ENCODE data around the gene CLDN19.

The CLDN19 gene

DNA sequence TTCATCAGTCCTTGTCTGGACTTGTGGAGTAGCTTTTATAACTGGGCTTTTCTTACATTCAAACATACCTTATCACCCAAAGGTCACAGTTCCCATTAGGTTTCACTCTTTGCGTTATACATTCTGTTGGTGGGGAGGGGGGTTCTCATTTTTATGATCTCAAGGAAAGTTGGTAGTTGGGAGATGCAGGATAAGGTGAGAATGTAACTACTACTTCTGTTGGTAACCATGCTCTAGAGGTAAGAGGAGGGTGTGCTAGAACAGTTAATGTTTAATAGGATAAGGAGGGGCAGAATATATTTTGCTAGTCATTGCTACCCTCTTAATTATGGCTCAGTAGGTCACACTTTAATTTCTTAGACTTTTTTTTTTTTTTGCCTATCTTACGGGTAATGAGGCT, 47.1 kb downstream of the CLDN19 start:
- DNase-seq, result no peak

DNA sequence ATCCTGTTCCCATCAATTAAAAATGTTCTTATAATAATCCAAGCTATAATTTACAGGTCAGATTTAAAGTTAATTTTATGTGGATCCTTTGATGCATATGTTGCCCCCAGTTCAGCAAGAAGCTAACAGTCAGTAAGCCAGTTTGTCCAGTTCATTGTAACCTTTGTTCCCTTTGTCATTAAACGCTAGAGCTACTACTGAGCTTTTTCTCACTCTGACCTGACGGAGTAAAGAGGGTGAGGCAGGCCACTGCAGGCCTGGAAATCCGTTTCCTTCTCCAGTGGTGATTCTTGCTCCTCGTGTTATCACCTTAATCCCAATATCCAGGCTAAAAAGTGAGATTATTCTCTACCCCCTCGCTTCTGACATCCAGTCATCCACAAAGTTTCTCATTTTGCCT, 47.6 kb downstream of the CLDN19 start:
- DNase-seq, result no peak

DNA sequence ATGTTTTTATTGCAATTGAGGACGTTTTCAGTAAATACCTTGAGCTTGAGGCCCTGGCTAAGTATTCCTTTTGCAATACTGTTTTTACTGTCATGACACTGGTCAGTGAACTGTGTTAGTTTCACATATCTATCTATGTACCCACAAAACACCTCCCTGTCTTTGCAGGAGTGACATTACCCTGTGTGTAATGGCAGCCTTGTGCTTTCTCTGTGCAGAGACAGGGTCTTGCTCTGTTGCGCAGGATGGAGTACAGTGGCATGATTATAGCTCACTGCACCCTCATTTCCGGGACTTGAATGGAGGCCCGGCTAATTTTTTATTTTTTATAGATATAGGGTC, 48.9 kb downstream of the CLDN19 start:
- no peak for DNase-seq

DNA sequence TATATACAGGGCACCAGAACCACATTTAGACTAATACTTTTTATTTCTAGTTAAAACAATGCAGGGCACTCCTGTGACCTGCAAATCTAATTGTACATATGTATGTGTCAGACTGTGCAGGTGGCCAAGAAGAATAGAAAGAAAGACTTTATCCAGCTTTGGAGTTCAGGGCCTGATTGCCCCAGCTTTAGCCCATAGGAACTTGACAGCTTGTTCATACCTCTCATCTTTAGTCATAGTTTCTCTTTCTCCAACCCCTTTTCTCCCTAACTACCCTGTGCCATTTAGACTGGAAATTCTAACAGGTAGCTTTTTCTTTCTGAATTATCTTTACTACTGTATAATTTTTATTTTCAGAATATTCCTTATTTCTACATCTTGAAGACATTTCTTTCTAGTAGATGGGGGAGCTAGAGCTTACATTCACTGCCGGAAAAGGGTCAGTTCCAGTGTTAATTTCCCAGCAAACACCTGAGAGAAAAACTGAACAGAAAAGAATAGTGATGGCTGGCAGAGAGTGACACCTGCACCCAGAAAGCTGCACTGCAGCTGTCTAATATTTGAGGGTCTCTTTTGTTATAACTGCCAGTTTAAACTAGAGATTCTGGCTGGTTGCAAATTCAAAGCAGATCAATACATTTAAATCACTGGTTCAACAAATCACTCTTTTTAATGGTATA, 49.4 kb downstream of the CLDN19 start:
- no peak for DNase-seq

DNA sequence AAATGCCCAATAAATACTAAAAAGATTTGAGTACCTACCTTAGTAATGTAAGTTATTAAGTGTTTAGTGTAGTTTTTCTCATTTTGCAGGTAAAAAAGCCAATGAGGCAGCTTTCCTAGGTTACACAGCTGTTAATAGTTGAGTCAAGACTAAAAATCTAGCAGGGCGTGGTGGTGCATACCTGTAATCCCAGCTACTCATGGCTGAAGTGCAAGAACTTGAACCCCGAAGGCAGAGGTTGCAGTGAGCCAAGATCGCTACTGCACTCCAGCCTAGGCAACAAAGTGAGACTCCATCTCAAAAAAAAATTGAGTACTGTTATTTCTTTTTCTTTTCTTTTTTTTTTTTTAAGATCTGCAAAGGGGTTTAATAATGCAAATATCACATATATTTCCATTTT, 50.1 kb downstream of the CLDN19 start:
- DNase-seq, result no peak

DNA sequence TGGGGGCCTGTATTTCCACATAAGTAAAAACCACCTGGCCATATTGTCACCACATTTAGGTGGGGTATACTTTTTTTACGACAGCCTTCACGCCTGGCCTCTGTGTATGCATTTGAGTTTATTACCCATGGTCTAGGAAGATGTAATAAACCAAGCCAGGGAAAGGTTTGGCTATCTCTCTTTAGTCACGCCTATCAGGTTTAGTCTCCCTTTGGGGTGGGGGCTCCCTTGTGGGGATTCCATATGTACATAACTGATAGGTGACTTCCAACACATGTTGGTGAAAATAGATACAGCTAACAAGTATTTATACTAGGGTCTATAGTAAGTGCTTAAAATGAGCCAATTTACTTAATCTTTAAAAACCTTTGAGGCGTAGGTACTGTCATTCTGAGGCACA, 53.6 kb downstream of the CLDN19 start:
- no peak for DNase-seq

DNA sequence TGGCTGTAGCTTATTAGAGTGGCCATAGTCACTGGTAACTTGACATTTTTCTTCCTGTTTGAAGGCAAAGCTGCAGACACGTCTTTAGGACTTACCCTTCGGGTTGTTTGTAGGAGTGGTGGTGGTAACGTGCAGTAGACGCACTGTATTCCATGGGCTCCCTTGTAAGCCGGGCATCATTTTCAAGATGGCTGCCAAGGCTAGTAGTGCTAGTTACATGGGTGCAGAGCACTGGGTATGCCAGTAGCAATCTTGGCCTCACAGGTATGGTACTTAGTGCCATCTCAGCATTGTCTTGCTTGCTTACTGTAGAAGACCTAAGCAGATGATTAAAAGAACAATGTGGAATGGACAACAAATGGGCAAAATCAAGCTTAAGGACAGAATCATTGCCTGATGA, 55.9 kb downstream of the CLDN19 start:
- DNase-seq, result no peak

Measured in activated CD4-positive, alpha-beta T cell treated with anti-CD3 and anti-CD28 coated beads, Interleukin-2, amount 50 U/mL, for 4 hours (primary cell).